Retinal pigment epithelial cell (primary cell): ENCODE measurements around the gene HBE1.
A peak's percentile ranks its signal among the peaks of the same experiment; 100 is the strongest.

Experiments
- DNase-seq: peaks from one replicate; pipeline ENCODE4 v3.0.0-alpha.2; 2010; ENCODE audit warnings: low read depth
- H3K4me3 ChIP-seq: 2 replicates; pipeline ENCODE4 v1.5.1; 2011; ENCODE audit warnings: mild to moderate bottlenecking, low read length, control low read depth, moderate library complexity
- CTCF ChIP-seq: conservative IDR thresholded peaks from 2 replicates; pipeline ENCODE4 v1.5.1; 2011; ENCODE audit warnings: low read depth, low read length, control low read depth, inconsistent platforms

HBE1 gene

DNA sequence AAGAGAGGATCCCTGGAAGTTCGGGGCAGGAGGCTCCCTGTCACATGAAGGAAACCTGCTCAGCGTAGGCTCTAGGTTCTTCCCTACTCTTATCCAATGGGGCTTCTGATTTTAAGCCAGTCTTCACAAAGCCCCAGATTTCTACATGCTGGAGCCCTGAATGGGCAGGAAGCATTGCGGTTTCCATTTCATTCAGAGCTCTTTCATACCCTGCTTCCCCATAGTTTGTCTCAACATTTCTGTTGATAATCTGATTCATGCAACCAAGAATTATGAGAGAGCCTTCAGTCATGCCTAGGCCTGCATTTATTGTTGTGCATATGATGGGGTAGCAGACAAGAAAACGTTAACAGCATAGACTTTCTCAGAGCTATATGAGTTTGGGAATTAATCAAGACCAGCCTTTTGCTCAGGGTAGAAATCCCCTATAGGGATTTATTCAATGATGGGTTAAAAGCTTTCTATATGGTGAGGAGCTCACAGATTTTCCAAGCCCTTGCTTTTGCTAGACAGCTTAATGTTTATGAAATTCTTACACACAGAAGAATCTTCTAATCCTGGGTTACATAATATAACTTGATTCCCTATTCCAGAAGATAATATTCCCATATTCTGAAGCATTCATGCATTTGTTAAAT lies 16.1 kb upstream of the HBE1 start:
- H3K4me3 ChIP-seq: no peak overlapping the region
- DNase-seq: no peak
- no peak for TF ChIP-seq CTCF

DNA sequence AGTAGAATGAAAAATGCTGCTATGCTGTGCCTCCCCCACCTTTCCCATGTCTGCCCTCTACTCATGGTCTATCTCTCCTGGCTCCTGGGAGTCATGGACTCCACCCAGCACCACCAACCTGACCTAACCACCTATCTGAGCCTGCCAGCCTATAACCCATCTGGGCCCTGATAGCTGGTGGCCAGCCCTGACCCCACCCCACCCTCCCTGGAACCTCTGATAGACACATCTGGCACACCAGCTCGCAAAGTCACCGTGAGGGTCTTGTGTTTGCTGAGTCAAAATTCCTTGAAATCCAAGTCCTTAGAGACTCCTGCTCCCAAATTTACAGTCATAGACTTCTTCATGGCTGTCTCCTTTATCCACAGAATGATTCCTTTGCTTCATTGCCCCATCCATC lies 14.9 kb upstream of the HBE1 start:
- no peak for DNase-seq
- H3K4me3 ChIP-seq: no peak overlapping the region

GRCh38 chr11:5283882-5284281 lies 14.1 kb upstream of the HBE1 start:
- no peak for TF ChIP-seq CTCF
- DNase-seq: no peak
- no peak overlapping the region for H3K4me3 ChIP-seq

More for the DNA sequence above, 14.9 kb upstream of the HBE1 start:
- no peak for TF ChIP-seq CTCF

GRCh38 chr11:5283086-5283485 lies 13.3 kb upstream of the HBE1 start:
- no peak for DNase-seq
- H3K4me3 ChIP-seq: no peak overlapping the region
- no peak for TF ChIP-seq CTCF

DNA sequence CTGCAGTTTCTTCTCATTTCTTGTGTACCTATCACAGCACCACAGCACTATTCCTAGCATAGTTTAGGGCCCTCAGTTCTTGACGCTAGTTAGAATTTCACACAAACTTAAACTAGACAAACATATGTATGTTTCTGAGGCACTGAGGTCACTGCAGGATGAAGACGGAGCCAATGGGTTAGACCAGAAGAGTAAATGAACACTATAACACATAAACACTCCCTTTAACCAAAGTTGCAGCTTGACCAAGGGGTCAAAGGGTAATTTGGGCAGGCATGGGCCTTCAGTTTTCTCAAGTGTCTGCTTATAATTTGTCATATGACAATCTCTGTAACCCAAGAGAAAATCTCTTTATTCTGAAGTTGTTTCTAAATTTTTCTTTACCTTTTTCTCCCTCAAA lies 12.9 kb upstream of the HBE1 start:
- no peak for DNase-seq
- H3K4me3 ChIP-seq: no peak overlapping the region
- no peak for TF ChIP-seq CTCF

DNA sequence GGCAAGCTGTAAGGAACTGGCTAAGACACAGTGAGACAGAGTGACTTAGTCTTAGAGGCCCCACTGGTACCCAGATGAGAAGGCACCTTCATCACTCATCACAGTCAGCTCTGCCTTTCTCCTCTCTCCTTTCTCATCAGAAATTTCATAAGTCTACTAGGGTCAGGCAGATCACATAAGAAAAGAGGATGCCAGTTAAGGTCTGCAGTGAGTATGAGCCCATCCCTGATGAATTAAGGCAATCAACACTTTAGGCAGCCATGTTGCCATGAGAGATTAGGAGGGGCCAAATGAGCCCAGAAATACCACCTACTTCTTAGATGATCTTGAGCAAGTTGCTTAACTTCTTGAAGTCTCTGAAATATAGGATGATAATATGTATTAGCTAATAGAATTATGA lies 11.9 kb upstream of the HBE1 start:
- H3K4me3 ChIP-seq: no peak overlapping the region
- DNase-seq: no peak
- no peak for TF ChIP-seq CTCF

GRCh38 chr11:5280582-5281102 lies 10.9 kb upstream of the HBE1 start:
- TF ChIP-seq CTCF: no peak
- DNase-seq: peak; percentile 81
- H3K4me3 ChIP-seq: no peak overlapping the region
